Activated naive CD8-positive, alpha-beta T cell treated with anti-CD3 and anti-CD28 coated beads, Interleukin-2, amount 50 U/mL, for 16 hours (primary cell): ENCODE data around the gene CGB5.
"Not testable (repeated sequence)": the region's sequence is repeated elsewhere in the genome, so short reads cannot be mapped to it uniquely, and the experiment has no call there.

Experiments used
- DNase-seq: peaks from one replicate; pipeline ENCODE4 v3.0.0-alpha.2; 2020; ENCODE audit warnings: low read depth, low spot score

The CGB5 gene

GRCh38 chr19:49056902-49057596 lies 13.4 kb downstream of the CGB5 start:
- not testable (repeated sequence) for DNase-seq

- no peak for DNase-seq
Measured at GRCh38 chr19:49057636-49058234, 14.1 kb downstream of the CGB5 start, which contains the start of gene CGB7. Gene CGB7, minus strand, starts transcription at chr19:49057749. Its CDS starts 2,374 bp downstream, at chr19:49055375.

- DNase-seq = no peak
Measured at GRCh38 chr19:49058562-49058961, 14.9 kb downstream of the CGB5 start.

GRCh38 chr19:49059053-49059452 lies 15.4 kb downstream of the CGB5 start:
- no peak for DNase-seq

- no peak for DNase-seq
Measured at GRCh38 chr19:49061000-49061399, 17.4 kb downstream of the CGB5 start.

- DNase-seq = no peak
Measured at GRCh38 chr19:49061445-49061844, 17.8 kb downstream of the CGB5 start.

- DNase-seq = no peak
Measured at GRCh38 chr19:49064029-49064629, 20.5 kb downstream of the CGB5 start.

GRCh38 chr19:49064768-49065611 lies 21.3 kb downstream of the CGB5 start, which contains the start of gene NTF4:
Gene NTF4, minus strand, starts transcription at chr19:49064818. Its CDS starts 2,821 bp downstream, at chr19:49061997.
- DNase-seq = no peak

GRCh38 chr19:49065905-49066512 lies 22.4 kb downstream of the CGB5 start:
- no peak for DNase-seq

- no peak for DNase-seq
Measured at GRCh38 chr19:49067554-49067953, 23.9 kb downstream of the CGB5 start.

- no peak for DNase-seq
Measured at GRCh38 chr19:49069026-49069425, 25.4 kb downstream of the CGB5 start.

GRCh38 chr19:49070416-49070815 lies 26.8 kb downstream of the CGB5 start:
- no peak for DNase-seq

- DNase-seq = no peak
Measured at GRCh38 chr19:49071860-49072547, 28.4 kb downstream of the CGB5 start.

GRCh38 chr19:49073514-49074378 lies 30.1 kb downstream of the CGB5 start:
- DNase-seq = no peak

GRCh38 chr19:49074869-49075268 lies 31.2 kb downstream of the CGB5 start:
- DNase-seq = not testable (repeated sequence)

GRCh38 chr19:49080392-49080791 lies 36.7 kb downstream of the CGB5 start:
- DNase-seq = no peak

GRCh38 chr19:49081273-49081672 lies 37.6 kb downstream of the CGB5 start:
- DNase-seq = no peak

GRCh38 chr19:49084206-49085019 lies 40.8 kb downstream of the CGB5 start:
- no peak for DNase-seq
